ENCODE measurements around the gene WDFY4.

WDFY4 gene

GRCh38 chr10:48814933-48815332, 130.3 kb downstream of the WDFY4 start:
- no peak for DNase-seq (ENCODE audit: low read depth in 3 of 3)

GRCh38 chr10:48817141-48817540, 132.5 kb downstream of the WDFY4 start:
- no peak for DNase-seq (ENCODE audit: low read depth in 3 of 3)

- no peak for DNase-seq (ENCODE audit: low read depth in 3 of 3)
These were observed 133.4 kb downstream of the WDFY4 start for GRCh38 chr10:48818081-48818480.

GRCh38 chr10:48818861-48819520, 134.3 kb downstream of the WDFY4 start:
- no peak for DNase-seq (ENCODE audit: low read depth in 3 of 3)

GRCh38 chr10:48819783-48820182, 135.1 kb downstream of the WDFY4 start:
- no peak for DNase-seq (ENCODE audit: low read depth in 3 of 3)

- no peak for DNase-seq (ENCODE audit: low read depth in 3 of 3)
These were observed 135.6 kb downstream of the WDFY4 start for GRCh38 chr10:48820231-48820630.

- DNase-seq (ENCODE audit: low read depth in 3 of 3): no peak
These were observed 136.0 kb downstream of the WDFY4 start for GRCh38 chr10:48820699-48821098.

- DNase-seq (ENCODE audit: low read depth in 3 of 3): no peak
These were observed 136.4 kb downstream of the WDFY4 start for GRCh38 chr10:48821111-48821510.

GRCh38 chr10:48821692-48822091, 137.0 kb downstream of the WDFY4 start:
- DNase-seq (ENCODE audit: low read depth in 3 of 3): no peak

- no peak for DNase-seq (ENCODE audit: low read depth in 3 of 3)
These were observed 149.0 kb downstream of the WDFY4 start for GRCh38 chr10:48833674-48834073.

- no peak for DNase-seq (ENCODE audit: low read depth in 3 of 3)
These were observed 149.7 kb downstream of the WDFY4 start for GRCh38 chr10:48834189-48834965.

- no peak for DNase-seq (ENCODE audit: low read depth in 3 of 3)
These were observed 151.1 kb downstream of the WDFY4 start for GRCh38 chr10:48835781-48836180.

GRCh38 chr10:48836605-48837004, 151.9 kb downstream of the WDFY4 start:
- DNase-seq (ENCODE audit: low read depth in 3 of 3): no peak

- DNase-seq (ENCODE audit: low read depth in 3 of 3): no peak
These were observed 154.2 kb downstream of the WDFY4 start for GRCh38 chr10:48838834-48839233.

- DNase-seq (ENCODE audit: low read depth in 3 of 3): no peak
These were observed 155.4 kb downstream of the WDFY4 start for GRCh38 chr10:48839809-48840679.

GRCh38 chr10:48842231-48842630, 157.6 kb downstream of the WDFY4 start:
- DNase-seq (ENCODE audit: low read depth in 3 of 3): no peak

- DNase-seq (ENCODE audit: low read depth in 3 of 3): no peak
These were observed 158.5 kb downstream of the WDFY4 start for GRCh38 chr10:48843198-48843597.

GRCh38 chr10:48844616-48845015, 159.9 kb downstream of the WDFY4 start:
- no peak for DNase-seq (ENCODE audit: low read depth in 3 of 3)

- DNase-seq (ENCODE audit: low read depth in 3 of 3): no peak
These were observed 160.8 kb downstream of the WDFY4 start for GRCh38 chr10:48845512-48845911.

GRCh38 chr10:48847691-48848090, 163.0 kb downstream of the WDFY4 start:
- no peak for DNase-seq (ENCODE audit: low read depth in 3 of 3)

GRCh38 chr10:48856855-48857254, 172.2 kb downstream of the WDFY4 start:
- DNase-seq (ENCODE audit: low read depth in 3 of 3): no peak

GRCh38 chr10:48872234-48872633, 187.6 kb downstream of the WDFY4 start:
- no peak for DNase-seq (ENCODE audit: low read depth in 3 of 3)
